Endothelial cell of umbilical vein (primary cell): ENCODE data around the gene XYLT1.

Experiments
- CTCF ChIP-seq, 2 donors: IDR thresholded peaks; 1 replicate in 1 of 2; 2 replicates in 1 of 2; pipeline ENCODE4 v1.5.1; 2011; ENCODE audit warnings: low read length in 2 of 2, mild to moderate bottlenecking in 2 of 2, moderate library complexity in 2 of 2, control low read depth in 1 of 2, inconsistent platforms in 1 of 2, low read depth in 1 of 2; ENCODE audit not compliant: insufficient read depth in 1 of 2; ENCODE audit errors: extremely low read depth in 1 of 2
- EZH2 ChIP-seq: IDR thresholded peaks from 2 replicates; pipeline ENCODE4 v1.6.1; 2012; ENCODE audit warnings: borderline replicate concordance, low read depth, mild to moderate bottlenecking, moderate library complexity, low read length, inconsistent platforms; ENCODE audit not compliant: severe bottlenecking
- FOS ChIP-seq: IDR thresholded peaks from 2 replicates; pipeline ENCODE4 v1.6.1; 2011; ENCODE audit warnings: mild to moderate bottlenecking, low read length, moderate library complexity, borderline replicate concordance; ENCODE audit not compliant: insufficient read depth
- POLR2A ChIP-seq: IDR thresholded peaks from 2 replicates; pipeline ENCODE4 v1.6.1; 2012; ENCODE audit warnings: low read depth, mild to moderate bottlenecking, control low read depth, low read length
- POLR2AphosphoS5 ChIP-seq: IDR thresholded peaks from 2 replicates; pipeline ENCODE4 v1.6.1; 2012; ENCODE audit warnings: low read depth, mild to moderate bottlenecking, control low read depth, low read length, moderate library complexity; ENCODE audit not compliant: insufficient read depth
- TF ChIP-seq, protein P1 (sequence below): IDR thresholded peaks from 2 replicates; pipeline ENCODE4 v1.6.1; 2011; ENCODE audit not compliant: insufficient read depth, insufficient read length

- no peak for TF ChIP-seq CTCF (IDR thresholded peaks at IDR 0.05; ENCODE audit: extremely low read depth in 1 of 2, insufficient read depth in 1 of 2, low read depth in 1 of 2, low read length in 2 of 2)
- TF ChIP-seq FOS: no peak
- no peak for TF ChIP-seq POLR2AphosphoS5
- TF ChIP-seq POLR2A: no peak
- TF ChIP-seq, protein P1, sequence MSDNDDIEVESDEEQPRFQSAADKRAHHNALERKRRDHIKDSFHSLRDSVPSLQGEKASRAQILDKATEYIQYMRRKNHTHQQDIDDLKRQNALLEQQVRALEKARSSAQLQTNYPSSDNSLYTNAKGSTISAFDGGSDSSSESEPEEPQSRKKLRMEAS: no peak
- no peak for TF ChIP-seq EZH2
Observed at GRCh38 chr16:17229131-17229530, 241.6 kb downstream of the XYLT1 start.
